K562 treated with DMSO at 1 percent for 4 hours (cell line): Measurements from ENCODE around the gene SPCS1. TPM values are rescaled to one million over a fixed set of nuclear protein-coding genes. Genes with fewer than 3 reads are reported as not detected.

Experiments used
- total RNA-seq: library from RNA; unstranded; fragments of 300-600 nt; gene quantifications from 2 replicates; pipeline ENCODE4 v1.2.3, GENCODE V29; 2022; ENCODE audit not compliant: insufficient read depth

Gene SPCS1
- total RNA-seq, result 63.1 and 82.8 TPM in 2 replicates

DNA sequence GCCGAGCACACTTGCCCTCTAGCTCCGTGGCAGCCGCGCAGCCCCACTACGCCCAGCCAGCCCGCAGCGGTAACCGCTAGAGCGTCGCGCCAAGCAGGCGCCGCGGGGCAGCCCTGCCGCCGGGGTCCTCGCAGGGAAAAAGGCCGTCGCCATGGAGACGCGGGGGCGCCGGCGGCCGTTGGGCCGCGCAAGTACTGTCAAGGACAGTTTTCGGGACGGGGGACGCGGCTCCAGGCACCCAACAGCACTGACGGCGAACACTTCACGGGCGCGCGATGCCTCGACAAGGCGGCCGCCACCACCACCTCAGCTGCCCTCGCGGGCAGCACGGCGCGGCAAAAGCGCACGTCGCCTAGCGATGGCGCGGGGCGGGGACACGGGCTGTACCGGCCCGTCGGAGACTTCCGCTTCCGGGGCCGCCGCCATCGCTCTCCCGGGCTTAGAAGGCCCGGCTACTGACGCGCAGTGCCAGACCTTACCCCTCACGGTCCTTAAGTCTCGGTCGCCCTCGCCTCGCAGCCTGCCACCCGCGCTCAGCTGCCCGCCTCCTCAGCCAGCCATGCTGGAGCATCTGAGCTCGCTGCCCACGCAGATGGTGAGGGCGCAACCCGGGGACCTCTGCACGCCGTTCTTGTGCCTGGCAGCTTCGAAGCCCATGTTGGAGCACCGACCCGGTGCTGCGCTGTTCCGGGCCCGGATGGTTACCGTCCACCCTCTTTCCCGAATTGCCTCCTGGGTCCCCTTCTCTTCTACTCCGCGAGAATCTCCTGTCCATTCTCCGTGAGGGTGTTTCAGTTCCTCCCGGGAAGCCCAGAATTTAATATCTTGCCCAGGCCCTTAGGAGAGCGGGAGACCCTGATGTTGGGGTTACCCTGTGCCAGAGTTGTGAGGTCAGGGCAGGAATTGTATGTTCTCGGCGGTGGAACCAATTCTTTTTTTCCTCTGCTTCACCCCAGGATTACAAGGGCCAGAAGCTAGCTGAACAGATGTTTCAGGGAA, at the start of gene SPCS1, which contains the start of gene GLT8D1:
SPCS1 (plus strand) TSS at position 419 of the 999 bp plus-strand sequence; CDS start at position 560, 141 bp downstream.
GLT8D1 (minus strand) TSS at position 104 of the 999 bp plus-strand sequence. CDS start 5,331 bp downstream, outside the sequence.

GRCh38 chr3:52685709-52686691, 19.9 kb upstream of the SPCS1 start, which contains the start of the genes GNL3 and PBRM1:
GNL3 (plus strand) TSS chr3:52686032; CDS start chr3:52686093, 61 bp downstream.
PBRM1 (minus strand) TSS chr3:52685913.

Other genes with a start within 250 kb of the SPCS1 start
- 0.58 and 0.67 TPM in 2 replicates for gene STAB1, start 210.8 kb upstream of the SPCS1 start, total RNA-seq
- gene NT5DC2, start 172.2 kb upstream of the SPCS1 start, total RNA-seq, result 219 and 226 TPM in 2 replicates
- gene UQCC5, start 169.5 kb upstream of the SPCS1 start, total RNA-seq, result 4.0 and 37.3 TPM in 2 replicates
- gene PBRM1, start 20.2 kb upstream of the SPCS1 start, total RNA-seq, result 18.0 and 19.6 TPM in 2 replicates
- 25.1 and 33.0 TPM in 2 replicates for gene GNL3, start 20.1 kb upstream of the SPCS1 start, total RNA-seq
- gene GLT8D1, start 315 bp upstream of the SPCS1 start, total RNA-seq, result 31.8 and 35.5 TPM in 2 replicates
- 7.2 and 10.7 TPM in 2 replicates for gene NEK4, start 64.8 kb downstream of the SPCS1 start, total RNA-seq
- gene ITIH1, start 71.5 kb downstream of the SPCS1 start, total RNA-seq, result not detected in 2 replicates
- gene ITIH3, start 88.7 kb downstream of the SPCS1 start, total RNA-seq, result not detected in 2 replicates
- gene ITIH4, start 124.6 kb downstream of the SPCS1 start, total RNA-seq, result not detected in 2 replicates
- gene MUSTN1, start 128.9 kb downstream of the SPCS1 start, total RNA-seq, result 2.8 and 8.5 TPM in 2 replicates
- 7.3 and 9.0 TPM in 2 replicates for gene STIMATE, start 191.4 kb downstream of the SPCS1 start, total RNA-seq